HG03039 (cell line): ENCODE results near the gene TBC1D3I.
A peak's percentile ranks its signal among the peaks of the same experiment; 100 is the strongest.
"Not testable (repeated sequence)": the region's sequence is repeated elsewhere in the genome, so short reads cannot be mapped to it uniquely, and the experiment has no call there.

Source experiments
- ATAC-seq: cut with Tn5 transposase; IDR thresholded peaks from one replicate; pipeline ENCODE4 v1.9.1; 2021; ENCODE audit warnings: mild to moderate bottlenecking, moderate library complexity; ENCODE audit not compliant: unreplicated experiment

The TBC1D3I gene

DNA sequence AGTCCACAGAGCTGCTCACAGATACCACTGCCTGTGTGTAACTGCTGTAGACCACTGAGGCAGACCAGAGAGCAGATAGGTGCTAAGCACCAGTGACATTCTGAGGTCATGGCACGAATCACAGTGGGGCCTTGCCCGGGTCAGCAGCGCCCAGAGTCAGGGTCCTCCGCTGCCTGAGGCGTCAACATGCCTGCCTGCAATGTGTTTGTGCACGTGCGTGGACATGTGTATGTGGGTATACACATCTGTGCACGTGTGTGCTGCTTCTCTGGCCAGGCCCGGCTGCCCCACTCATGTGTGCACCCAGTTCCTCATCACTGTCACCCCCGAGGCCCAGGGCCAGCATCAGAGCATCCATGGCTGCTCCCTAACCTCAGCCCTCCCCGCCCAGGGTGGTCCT, at the start of gene TBC1D3I:
Gene TBC1D3I, minus strand, starts transcription at position 101 of the 400 bp plus-strand sequence. CDS start 1,585 bp downstream, outside the sequence.
- not testable (repeated sequence) for ATAC-seq

DNA sequence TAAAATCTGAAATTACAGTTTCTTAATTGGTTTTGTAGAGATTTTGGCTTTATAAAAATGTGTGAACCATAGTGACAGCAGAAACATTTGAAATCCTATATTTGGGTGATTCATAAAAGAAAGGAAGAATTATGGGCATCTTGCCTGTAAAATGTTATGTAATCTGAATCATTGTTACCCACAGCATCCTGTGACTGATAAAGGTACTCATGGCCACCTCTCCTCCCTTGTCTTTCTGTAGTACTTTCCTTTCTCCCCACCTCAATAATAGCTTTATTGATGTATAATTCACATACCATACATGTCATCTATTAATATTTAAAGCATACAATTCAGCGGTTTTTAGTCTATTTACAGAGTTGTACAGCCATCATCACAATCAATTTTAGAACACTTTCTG, 30.8 kb upstream of the TBC1D3I start:
- not testable (repeated sequence) for ATAC-seq

DNA sequence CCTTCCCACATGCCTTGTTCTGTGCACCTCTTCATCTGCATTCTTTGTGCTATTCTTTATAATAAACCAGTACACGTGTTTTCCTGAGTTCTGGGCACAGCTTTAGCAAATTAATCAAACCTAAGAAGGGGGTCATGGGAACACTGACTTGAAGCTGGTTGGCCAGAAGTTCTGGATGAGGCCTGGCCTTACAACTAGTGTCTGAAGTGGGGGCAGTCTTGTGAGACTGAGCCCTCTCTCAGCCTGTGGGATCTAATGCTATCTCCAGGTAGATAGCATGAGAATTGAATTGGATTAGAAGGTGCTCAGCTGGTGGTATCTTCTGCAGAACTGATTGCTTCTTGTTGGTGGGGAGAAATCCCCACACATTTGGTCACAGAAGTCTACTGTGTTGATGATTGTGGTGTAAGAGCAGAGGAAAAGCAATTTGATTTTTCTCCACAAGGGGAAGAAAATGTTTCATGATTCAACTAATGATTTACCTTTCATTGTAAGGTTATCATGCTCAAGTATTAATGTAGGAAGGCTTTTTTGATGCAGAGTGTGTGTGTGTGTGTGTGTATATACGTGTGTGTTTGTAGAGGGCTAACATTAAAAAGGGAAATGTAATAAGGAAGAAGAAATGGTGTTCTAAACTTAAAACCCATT, 25.7 kb upstream of the TBC1D3I start:
- ATAC-seq: not testable (repeated sequence)

- not testable (repeated sequence) for ATAC-seq
These were observed 19.8 kb upstream of the TBC1D3I start for GRCh38 chr17:36284219-36284618.

GRCh38 chr17:36283256-36283655, 18.9 kb upstream of the TBC1D3I start:
- ATAC-seq: not testable (repeated sequence)

- ATAC-seq: not testable (repeated sequence)
These were observed 22.3 kb downstream of the TBC1D3I start for GRCh38 chr17:36242046-36242445.

DNA sequence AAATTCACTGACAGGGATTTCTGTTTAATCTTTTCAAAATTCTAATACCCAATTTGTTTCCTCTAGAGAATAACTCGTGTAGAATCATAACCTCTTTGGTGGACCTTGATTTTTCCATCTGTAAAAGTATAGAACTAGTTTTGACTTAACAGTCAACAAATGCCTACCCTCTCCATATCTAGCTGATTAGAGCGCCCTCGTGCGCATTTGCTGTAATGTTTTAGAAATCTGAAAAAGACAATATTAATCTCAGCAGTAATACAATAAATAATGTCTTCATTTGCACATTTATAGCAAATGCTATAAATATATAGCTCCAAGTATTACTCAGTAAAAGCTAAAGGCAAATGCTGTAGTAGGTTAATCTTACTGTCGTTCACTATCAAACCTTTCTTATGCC, 34.7 kb downstream of the TBC1D3I start:
- not testable (repeated sequence) for ATAC-seq

DNA sequence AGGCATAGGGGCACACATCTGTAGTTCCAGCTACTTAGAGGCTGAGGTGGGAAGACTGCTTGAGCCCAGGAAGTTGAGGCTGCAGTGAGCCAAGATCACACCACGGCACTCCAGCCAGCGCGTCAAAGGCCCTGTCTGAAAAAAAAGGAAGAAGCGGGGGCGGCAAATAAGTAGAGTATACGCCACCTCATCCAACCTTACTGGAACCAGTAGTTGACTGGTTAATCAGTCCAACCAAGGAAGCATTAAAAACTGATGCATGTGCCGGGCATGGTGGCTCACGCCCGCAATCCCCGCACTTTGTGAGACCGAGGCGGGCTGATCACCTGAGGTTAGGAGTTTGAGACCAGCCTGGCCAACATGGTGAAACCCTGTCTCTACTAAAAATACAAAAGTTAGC, 41.4 kb downstream of the TBC1D3I start:
- ATAC-seq: not testable (repeated sequence)

DNA sequence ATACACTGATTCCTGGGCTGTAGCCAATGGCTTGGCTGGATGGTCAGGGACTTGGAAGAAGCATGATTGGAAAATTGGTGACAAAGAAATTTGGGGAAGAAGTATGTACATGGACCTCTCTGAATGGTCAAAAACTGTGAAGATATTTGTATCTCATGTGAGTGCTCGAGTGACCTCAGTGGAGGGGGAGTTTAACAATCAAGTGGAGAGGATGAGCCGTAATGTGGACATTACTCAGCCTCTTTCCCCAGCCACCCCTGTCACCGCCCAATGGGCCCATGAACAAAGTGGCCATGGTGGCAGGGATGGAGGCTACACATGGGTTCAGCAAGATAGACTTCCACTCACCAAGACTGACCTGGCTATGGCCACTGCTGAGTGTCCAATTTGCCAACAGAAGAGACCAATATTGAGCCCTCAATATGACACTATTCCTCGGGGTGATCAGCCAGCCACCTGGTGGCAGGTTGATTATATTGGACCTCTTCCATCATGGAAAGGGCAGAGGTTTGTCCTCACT, 42.7 kb downstream of the TBC1D3I start:
- not testable (repeated sequence) for ATAC-seq

DNA sequence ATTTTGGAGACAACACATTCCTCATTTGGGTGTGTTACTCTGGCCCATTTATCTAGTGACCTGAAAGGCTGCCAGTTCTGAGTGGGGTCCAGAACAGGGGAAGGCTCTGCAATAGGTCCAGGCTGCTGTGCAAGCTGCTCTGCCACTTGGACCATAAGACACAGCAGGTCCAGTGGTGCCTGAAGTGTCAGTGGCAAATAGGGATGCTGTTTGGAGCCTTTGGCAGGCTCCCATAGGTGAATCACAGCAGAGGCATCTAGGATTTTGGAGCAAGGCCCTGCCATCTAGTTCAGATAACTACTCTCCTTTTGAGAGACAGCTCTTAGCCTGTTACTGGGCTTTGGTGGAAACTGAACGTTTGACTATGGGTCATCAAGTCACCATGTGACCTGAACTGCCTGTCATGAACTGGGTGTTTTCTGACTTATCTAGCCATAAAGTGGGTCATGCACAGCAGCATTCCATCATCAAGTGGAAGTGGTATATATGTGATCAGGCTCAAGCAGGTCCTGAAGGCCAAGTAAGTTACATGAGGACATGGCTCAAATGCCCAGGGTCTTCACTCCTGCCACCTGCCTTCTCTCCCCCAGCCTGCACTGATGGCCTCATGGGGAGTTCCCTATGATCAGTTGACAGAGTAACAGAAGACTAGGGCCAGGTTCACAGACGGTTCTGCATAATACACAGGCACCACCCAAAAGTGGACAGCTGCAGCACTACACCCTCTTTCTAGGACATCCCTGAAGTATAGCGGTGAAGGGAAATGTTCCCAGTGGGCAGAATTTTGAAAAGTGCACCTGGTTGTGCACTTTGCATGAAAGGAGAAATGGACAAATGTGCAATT, 43.4 kb downstream of the TBC1D3I start:
- not testable (repeated sequence) for ATAC-seq

- ATAC-seq: not testable (repeated sequence)
These were observed 44.8 kb downstream of the TBC1D3I start for GRCh38 chr17:36219556-36219955.

GRCh38 chr17:36215406-36216308, 48.7 kb downstream of the TBC1D3I start:
- not testable (repeated sequence) for ATAC-seq

DNA sequence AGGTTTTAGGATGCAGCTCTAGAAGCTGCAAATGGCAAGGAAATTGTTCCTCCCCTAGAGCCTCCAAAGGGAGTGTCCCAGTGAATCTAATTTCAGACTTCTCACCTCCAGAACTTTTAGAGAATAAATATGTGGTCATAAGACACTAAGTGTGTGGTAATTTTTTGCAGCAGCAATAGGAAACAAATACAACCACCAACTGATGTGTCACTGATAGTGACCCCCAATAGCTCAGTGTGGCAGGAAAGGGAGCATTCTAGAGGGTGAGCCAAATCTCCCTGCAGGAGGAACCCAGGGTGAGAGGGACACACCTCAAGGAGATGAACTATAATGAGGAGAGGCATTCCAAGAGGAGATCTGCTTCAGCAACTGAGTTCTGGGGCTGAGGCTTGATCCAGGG, 49.5 kb downstream of the TBC1D3I start:
- ATAC-seq: no peak

- no peak for ATAC-seq
These were observed 50.7 kb downstream of the TBC1D3I start for GRCh38 chr17:36213695-36214094.

DNA sequence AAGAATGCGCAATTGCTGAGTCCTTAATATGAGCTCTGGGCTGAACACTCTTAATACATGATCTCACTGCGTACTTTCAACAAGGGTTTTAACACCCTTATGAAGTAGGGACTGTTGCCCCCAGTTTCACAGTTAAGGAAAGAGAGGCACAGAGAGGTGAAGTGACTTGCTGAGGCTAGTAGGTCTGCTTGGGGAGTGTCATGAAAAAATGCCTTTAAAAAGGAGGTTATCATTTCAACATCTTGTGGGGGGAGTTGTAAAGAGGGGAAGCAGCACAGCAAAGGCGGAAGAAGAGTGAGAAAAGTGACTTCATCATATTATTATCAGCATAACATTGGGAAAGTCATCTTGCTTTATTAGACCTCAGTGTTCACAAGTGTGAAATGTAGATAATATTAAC, 51.4 kb downstream of the TBC1D3I start:
- no peak for ATAC-seq

- no peak for ATAC-seq
These were observed 52.1 kb downstream of the TBC1D3I start for GRCh38 chr17:36212272-36212605.

DNA sequence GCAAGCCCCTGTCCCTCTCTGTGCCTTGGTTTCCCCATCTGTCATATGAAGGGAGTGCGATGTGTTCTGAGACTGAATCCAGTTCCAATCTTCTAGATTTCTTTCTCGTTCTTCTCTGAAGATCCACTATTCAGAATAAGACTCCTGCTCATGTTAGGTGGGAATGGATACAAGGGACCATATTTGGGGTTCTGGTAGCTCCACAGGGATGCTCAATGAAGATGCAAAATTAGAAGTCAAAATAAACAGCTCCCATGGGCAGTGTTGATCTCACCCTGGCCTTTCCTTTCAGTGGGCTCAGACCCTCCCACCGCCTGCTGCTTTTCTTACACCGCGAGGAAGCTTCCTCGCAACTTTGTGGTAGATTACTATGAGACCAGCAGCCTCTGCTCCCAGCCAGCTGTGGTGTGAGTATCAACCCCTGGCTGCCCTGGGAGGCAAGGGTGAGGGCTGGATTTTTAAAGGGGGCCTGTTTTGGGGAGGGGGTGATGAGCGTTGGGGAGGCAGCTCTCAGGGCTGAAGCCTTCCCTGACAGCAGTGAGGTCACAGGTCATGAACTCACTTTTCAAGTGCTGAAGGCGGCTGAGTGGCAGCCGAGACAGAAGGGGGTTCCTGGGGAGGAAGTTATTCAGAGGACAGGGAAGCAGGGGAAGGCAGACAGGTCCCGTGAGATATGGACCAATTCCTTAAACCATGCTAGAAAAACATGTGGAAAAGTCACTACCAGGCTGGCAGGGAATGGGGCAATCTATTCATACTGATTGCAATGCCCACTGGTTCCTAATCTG, 52.7 kb downstream of the TBC1D3I start:
- not testable (repeated sequence) for ATAC-seq

DNA sequence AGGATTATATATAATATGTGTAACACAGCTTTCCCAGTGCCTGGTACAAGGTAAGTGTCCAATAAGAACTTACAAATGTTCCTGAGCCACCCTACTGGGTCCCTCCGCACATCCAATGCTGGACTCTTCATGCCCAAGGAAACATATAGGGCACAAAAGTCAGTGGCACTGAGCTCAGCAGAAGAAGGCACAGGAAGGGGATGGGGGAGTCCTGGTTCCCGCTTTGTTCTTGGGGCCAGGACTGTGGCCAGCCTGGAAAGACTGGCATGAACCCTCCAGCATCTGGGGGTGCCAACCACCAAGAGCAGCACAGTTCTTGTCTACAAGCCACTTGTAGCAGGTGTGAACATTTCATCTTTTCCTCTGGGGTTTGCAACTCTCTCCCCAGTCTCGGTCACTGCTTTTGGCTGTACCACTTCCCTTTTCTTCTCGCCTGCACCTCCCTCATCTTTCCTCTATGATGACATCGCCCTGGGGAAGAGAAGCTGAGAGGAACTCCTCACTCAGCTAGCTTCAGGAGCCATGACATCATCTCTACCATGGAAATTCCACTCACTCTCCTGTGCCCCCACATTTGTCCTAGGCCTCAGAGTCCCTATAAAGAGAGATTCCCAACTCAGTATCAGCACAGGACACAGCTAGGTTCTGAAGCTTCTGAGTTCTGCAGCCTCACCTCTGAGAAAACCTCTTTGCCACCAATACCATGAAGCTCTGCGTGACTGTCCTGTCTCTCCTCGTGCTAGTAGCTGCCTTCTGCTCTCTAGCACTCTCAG, 53.7 kb downstream of the TBC1D3I start, which contains the start of gene CCL4L2:
Gene CCL4L2, plus strand, starts transcription at position 625 of the 773 bp plus-strand sequence.
- ATAC-seq: peak; percentile 54

- no peak for ATAC-seq
These were observed 54.8 kb downstream of the TBC1D3I start for GRCh38 chr17:36209575-36209974.
